ACC112 (cell line): ENCODE results near the gene CALB2.

ENCODE experiments used
- H2AFZ ChIP-seq: fragments of 200-600 bp; sonication (generic); one replicate; pipeline ENCODE4 v1.6.0; 2017; ENCODE audit warnings: antibody characterized with exemption, low read length; ENCODE audit not compliant: unreplicated experiment
- H3K27ac ChIP-seq: fragments of 200-600 bp; sonication (generic); 2 replicates; pipeline ENCODE4 v1.5.1; 2014; ENCODE audit warnings: low read depth, mild to moderate bottlenecking, antibody characterized with exemption, low read length, moderate library complexity
- H3K27me3 ChIP-seq: fragments of 200-600 bp; sonication (generic); 2 replicates; pipeline ENCODE4 v1.6.1; 2014; ENCODE audit warnings: mild to moderate bottlenecking, antibody characterized with exemption, low read length, moderate library complexity, mixed read lengths; ENCODE audit not compliant: insufficient read depth
- H3K36me3 ChIP-seq: fragments of 200-600 bp; sonication (generic); 2 replicates; pipeline ENCODE4 v1.6.1; 2016; ENCODE audit warnings: mild to moderate bottlenecking, antibody characterized with exemption, low read length, moderate library complexity, mixed read lengths; ENCODE audit not compliant: insufficient read depth
- H3K4me1 ChIP-seq: fragments of 200-600 bp; sonication (generic); one replicate; pipeline ENCODE4 v1.6.1; 2016; ENCODE audit warnings: low read length, mixed read lengths; ENCODE audit not compliant: insufficient read depth, unreplicated experiment, control insufficient read depth
- H3K4me3 ChIP-seq: fragments of 200-600 bp; sonication (generic); 2 replicates; pipeline ENCODE4 v1.5.1; 2014; ENCODE audit warnings: mild to moderate bottlenecking, low read depth, low read length
- H3K79me2 ChIP-seq: fragments of 200-600 bp; sonication (generic); one replicate; pipeline ENCODE4 v1.6.0; 2016; ENCODE audit warnings: low read length; ENCODE audit not compliant: control insufficient read depth, unreplicated experiment, insufficient read depth

The CALB2 gene

DNA sequence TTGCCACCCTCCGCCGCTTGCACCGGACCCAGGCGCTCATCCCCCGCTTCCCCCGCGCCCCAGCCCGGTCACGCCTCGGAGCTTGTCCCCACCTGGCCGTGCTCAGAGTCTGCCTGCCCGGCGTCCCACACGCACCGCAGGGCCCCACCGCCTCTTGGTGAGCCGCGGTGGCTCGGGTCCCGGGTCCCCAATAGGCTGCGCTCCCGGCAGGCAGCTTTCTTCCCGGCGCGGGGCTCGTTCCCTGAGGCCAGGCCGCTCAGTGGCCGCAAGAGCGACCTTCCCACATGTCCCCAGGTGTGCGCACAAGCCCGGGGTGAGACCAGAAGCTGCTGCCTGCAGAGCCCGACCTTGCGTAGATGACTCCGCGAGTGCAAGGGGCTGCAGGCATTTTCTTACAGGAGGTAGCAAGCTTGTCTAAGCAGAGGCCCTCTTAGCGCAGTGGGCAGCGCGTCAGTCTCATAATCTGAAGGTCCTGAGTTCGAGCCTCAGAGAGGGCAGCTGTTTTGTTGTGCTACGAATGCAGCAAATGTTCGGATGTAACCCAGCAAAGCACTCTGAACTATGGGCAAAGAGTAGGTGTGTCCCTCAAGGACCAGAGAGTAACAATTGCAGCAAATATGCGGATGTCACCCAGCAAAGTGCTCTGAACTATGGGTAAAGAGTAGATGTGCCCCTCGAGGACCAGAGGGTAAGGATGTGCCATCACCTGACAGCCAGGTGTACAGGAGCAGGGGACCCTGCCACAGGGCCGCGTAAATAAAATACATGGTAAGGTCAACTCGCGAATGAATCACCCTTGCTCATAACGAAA lies 67.8 kb downstream of the CALB2 start:
- no peaks in the 10 kb centered on the region for H3K4me1 ChIP-seq
- no peak overlapping the region for H3K27ac ChIP-seq
- peak overlapping the region; percentile 41 for H2AFZ ChIP-seq
- H3K79me2 ChIP-seq: no peaks in the 10 kb centered on the region
- peak overlapping the region; percentile 82 for H3K4me3 ChIP-seq
- peaks cover 46% of the 10 kb centered on the region for H3K27me3 ChIP-seq
- no peaks in the 10 kb centered on the region for H3K36me3 ChIP-seq

DNA sequence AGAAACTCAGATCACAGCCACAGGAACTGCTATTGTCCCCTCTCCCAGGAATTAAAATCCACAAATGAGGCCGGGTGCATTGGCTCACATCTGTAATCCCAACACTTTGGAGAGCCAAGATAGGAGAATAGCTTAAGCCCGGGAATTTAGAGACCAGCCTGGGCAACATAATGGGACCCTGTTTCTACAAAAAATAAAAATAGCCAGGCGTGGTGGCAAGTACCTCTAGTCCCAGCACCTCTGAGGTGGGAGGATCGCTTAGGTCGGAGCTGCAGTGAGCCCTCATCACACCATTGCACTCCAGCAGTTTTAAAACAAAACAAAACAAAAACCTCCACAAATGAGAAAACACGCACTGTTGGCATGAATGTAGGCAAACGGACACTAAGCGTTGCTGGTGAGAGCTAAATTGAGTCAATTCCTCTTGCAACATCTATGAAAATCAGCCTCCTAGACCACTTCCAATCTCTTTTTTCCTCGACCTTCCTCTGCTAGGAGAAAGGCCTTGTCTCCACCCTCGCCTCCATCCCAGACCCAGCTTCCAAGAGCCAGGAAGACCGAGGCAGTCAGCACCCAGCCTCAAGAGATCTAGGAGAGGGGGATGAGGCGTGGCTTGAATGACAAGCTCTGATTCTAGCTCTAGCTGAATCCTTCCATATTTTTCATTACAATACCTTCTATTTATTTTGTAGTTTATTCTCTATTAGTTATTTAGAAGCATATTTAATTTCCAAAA lies 68.5 kb downstream of the CALB2 start:
- no peaks in the 10 kb centered on the region for H3K36me3 ChIP-seq
- H3K27ac ChIP-seq: no peak overlapping the region
- no peak overlapping the region for H3K4me3 ChIP-seq
- peaks cover 41% of the 10 kb centered on the region for H3K27me3 ChIP-seq
- H2AFZ ChIP-seq: no peak overlapping the region
- no peaks in the 10 kb centered on the region for H3K79me2 ChIP-seq
- H3K4me1 ChIP-seq: no peaks in the 10 kb centered on the region

DNA sequence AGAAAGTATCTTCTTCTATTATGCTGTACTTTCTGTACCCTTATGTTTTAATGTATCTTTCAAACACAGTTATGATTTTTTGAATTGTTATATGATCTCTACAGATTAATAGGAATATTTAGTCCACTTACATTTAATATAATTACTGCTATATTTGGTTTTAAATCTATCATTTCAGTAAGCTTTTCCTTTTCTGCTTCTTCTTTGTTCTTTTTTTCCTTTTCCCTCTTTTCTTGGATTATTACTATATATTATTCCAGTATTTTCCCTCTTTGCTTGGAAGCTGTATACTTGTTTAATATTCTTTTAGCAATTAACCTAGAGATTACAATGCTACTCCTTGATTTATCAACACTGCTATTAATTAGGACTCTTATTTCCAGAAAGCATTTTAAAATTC lies 69.9 kb downstream of the CALB2 start:
- H2AFZ ChIP-seq: no peak overlapping the region
- H3K36me3 ChIP-seq: no peaks in the 10 kb centered on the region
- H3K4me1 ChIP-seq: no peaks in the 10 kb centered on the region
- no peak overlapping the region for H3K4me3 ChIP-seq
- no peak overlapping the region for H3K27ac ChIP-seq
- H3K27me3 ChIP-seq: peaks cover 36% of the 10 kb centered on the region
- no peaks in the 10 kb centered on the region for H3K79me2 ChIP-seq

DNA sequence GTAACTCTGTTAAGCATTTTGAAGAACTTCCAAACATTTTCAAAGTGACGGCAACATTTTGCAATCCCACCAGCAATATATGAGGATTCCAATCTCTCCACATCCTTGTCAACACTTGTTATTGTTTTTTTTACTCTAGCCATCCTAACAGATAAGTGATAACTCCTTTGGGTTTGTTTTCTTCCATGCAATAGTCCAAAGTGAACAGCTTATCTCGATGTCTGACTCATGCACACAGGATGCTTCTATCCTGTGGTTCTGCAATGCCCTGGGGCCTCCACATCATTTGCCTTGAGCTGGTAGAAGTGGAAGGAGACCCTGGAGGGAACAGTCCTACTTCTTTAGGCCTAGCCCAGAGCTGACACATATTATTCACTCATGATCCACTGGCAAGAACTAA lies 70.4 kb downstream of the CALB2 start:
- H3K4me3 ChIP-seq: no peak overlapping the region
- no peaks in the 10 kb centered on the region for H3K4me1 ChIP-seq
- no peaks in the 10 kb centered on the region for H3K79me2 ChIP-seq
- H3K27ac ChIP-seq: no peak overlapping the region
- H2AFZ ChIP-seq: no peak overlapping the region
- H3K36me3 ChIP-seq: no peaks in the 10 kb centered on the region
- H3K27me3 ChIP-seq: peaks cover 34% of the 10 kb centered on the region

DNA sequence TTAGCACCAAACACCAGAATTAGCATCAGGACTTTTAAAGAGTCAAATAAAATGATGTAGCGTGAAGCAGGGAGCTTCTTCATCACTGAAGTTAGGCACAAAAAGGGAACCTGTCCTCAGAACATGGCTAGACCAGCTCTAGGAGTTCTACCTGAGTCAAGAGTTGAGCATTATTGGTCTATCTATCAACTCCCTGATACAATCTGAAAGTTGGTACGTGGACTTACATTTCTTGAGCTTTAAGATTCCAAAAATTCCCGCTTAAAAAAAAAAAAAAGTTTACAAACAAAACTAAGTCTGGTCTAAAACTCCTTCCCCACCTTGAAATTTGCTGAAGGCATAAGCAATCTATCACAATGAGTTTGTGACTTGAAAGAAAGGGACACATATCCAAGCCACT lies 71.1 kb downstream of the CALB2 start:
- H3K27ac ChIP-seq: no peak overlapping the region
- no peak overlapping the region for H2AFZ ChIP-seq
- H3K79me2 ChIP-seq: no peaks in the 10 kb centered on the region
- H3K27me3 ChIP-seq: peaks cover 33% of the 10 kb centered on the region
- no peaks in the 10 kb centered on the region for H3K4me1 ChIP-seq
- no peak overlapping the region for H3K4me3 ChIP-seq
- no peaks in the 10 kb centered on the region for H3K36me3 ChIP-seq

DNA sequence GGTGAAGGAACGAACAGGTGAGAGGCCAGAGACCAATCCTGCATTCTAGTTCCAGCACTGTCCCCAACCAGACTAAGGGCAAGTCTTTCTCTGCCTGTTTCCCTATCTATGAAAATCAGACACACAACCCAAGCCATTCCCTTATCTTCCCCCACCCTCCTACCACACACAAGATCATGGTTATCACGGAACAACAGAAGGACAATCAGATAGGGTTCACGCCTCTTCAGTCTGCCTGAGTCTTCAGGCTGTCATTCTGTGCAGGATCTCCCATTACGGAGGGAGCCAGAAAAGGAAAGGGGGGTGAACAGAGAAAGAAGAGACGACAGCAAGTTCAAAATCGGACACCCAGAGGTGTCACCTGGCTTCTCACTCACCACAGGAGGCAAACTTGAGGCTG lies 72.2 kb downstream of the CALB2 start:
- Histone ChIP-seq H3K36me3 (no peaks in the 10 kb centered on the region), H3K27ac (no peak overlapping the region), H3K4me1 (no peaks in the 10 kb centered on the region), H2AFZ (no peak overlapping the region), H3K27me3 (peaks cover 26% of the 10 kb centered on the region), H3K79me2 (no peaks in the 10 kb centered on the region), H3K4me3 (no peak overlapping the region)

DNA sequence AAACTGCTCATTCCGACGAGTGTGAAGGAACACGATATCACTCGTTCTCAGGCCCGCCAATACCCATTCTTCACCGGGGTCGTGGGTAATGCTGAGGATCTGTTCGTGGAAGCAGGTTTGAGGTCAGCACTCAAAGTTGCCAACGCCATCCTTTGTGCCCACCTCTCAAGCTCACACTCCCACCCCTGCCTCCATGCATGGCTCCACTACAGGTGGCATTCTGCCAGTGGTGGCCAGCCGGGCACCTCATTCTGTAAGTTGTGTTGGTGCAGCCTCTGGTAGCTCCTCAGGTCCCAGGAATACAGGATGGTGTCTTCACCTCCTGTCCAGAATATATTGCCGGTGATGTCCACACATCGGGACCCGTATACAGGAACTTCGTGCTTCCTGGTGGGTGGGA lies 72.7 kb downstream of the CALB2 start:
- H2AFZ ChIP-seq: no peak overlapping the region
- H3K27me3 ChIP-seq: peaks cover 25% of the 10 kb centered on the region
- no peaks in the 10 kb centered on the region for H3K36me3 ChIP-seq
- H3K27ac ChIP-seq: no peak overlapping the region
- H3K4me1 ChIP-seq: no peaks in the 10 kb centered on the region
- no peaks in the 10 kb centered on the region for H3K79me2 ChIP-seq
- H3K4me3 ChIP-seq: no peak overlapping the region

DNA sequence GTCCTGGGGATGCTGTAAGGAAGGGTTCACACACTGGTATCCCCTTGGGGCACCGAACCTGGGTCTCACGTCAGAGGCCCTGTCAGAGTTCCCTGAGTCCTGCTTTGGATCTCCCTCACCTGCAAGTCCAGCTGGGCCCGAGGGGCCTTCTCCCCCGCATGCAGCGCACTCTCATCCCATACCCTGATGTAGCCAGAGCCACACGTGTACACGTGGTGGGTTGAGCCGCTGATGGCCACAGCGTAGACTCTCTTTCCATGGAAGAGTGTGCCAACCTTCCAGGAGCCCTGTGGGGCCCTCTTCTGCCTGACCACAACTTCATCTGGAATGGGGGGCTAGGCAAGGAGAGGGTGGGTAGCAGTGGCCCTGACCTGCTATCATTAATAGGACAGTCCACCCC lies 73.5 kb downstream of the CALB2 start:
- Histone ChIP-seq H3K27me3 (peaks cover 25% of the 10 kb centered on the region), H3K4me3 (no peak overlapping the region), H2AFZ (no peak overlapping the region), H3K79me2 (no peaks in the 10 kb centered on the region), H3K4me1 (no peaks in the 10 kb centered on the region), H3K36me3 (no peaks in the 10 kb centered on the region), H3K27ac (no peak overlapping the region)

DNA sequence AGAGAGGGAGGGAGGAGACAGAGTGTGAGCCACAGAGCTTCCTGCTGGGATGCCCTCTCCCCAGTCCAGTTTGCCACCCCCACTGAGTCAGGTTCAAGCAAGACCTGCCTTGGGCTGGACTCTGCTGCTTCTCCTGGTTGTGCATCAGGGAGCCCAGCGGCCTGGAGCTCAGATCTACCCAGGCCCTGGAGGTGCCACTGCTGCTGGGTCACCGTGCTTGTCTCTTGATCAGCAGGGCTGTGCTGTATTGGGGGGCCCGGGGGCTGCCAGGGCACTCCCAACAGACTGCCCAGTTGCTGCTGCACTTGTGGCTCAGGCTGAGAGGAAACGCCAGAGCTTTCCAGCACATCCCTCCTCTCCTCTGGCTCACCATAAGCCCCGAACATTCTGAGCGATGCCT lies 74.4 kb downstream of the CALB2 start:
- Histone ChIP-seq H3K27ac (no peak overlapping the region), H3K36me3 (no peaks in the 10 kb centered on the region), H3K27me3 (peaks cover 32% of the 10 kb centered on the region), H2AFZ (no peak overlapping the region), H3K4me3 (no peak overlapping the region), H3K79me2 (no peaks in the 10 kb centered on the region), H3K4me1 (no peaks in the 10 kb centered on the region)

DNA sequence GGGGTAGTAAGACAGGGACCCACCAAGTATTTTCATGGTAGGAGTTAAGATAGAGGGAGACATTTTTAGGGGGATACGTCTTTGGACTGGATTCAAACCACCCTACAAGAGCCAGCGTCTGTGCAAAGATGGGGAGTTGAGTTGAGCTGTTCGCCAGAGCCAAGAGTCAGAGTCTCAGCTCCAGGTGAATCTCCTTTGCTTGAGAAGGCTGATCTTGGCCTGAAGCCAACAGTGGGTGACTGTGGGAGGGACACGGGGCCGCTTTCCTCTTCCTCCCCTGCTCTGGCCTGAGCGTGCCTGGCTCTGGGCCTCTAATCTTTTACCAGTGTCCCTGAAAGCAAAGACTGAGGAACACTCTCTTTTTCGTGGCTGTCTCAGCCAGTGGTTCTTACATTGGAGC lies 78.0 kb downstream of the CALB2 start:
- no peak overlapping the region for H3K4me3 ChIP-seq
- H3K27me3 ChIP-seq: peaks cover 38% of the 10 kb centered on the region
- no peaks in the 10 kb centered on the region for H3K4me1 ChIP-seq
- H2AFZ ChIP-seq: no peak overlapping the region
- H3K36me3 ChIP-seq: no peaks in the 10 kb centered on the region
- H3K79me2 ChIP-seq: no peaks in the 10 kb centered on the region
- H3K27ac ChIP-seq: no peak overlapping the region

DNA sequence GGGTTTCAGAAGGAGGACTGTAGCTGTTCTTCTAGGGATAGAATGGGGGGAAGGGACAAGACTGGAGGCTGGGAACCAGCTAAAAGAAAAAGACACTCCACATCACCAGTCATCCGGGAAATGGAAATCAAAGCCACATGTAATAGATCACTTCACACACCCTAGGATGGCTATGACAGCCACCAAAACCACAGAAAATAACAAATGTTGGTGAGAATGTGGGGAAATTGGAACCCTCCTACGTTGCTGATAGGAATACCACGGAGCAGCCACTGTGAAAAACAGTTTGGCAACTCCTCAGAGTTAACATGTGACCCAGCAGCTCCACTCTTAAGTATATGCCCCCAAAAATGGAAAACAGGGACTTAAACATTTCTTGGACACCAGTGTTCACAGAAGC lies 81.0 kb downstream of the CALB2 start:
- Histone ChIP-seq H3K27me3 (peaks cover 32% of the 10 kb centered on the region), H3K4me1 (no peaks in the 10 kb centered on the region), H3K36me3 (no peaks in the 10 kb centered on the region), H3K27ac (no peak overlapping the region), H2AFZ (no peak overlapping the region), H3K4me3 (no peak overlapping the region), H3K79me2 (no peaks in the 10 kb centered on the region)
